HEK293 (cell line): ENCODE measurements around the gene ILK.

Experiments used
- CTCF ChIA-PET: fragments of 350-600 bp; formaldehyde crosslinking; extraction: SDS; loops from one replicate; lab custom pipeline; 2021; ENCODE audit warnings: antibody characterized with exemption; lab: Yijun Ruan, JAX
- POLR2A ChIA-PET: fragments of 300-600 bp; formaldehyde crosslinking; extraction: SDS; loops from one replicate; lab custom pipeline; 2020; ENCODE audit warnings: antibody characterized with exemption, inconsistent platforms; lab: Yijun Ruan, JAX
- H3K27ac ChIP-seq: fragments of 200-500 bp; sonication (Bioruptor generic); 2 replicates; pipeline ENCODE4 v1.5.1; 2014; ENCODE audit warnings: low read depth, low read length, control low read depth, inconsistent platforms; ENCODE audit errors: extremely low read depth
- H3K36me3 ChIP-seq, 2 experiments: fragments of 200-500 bp in 1 of 2; sonication (Bioruptor generic) in 1 of 2; 1 replicate in 1 of 2; 2 replicates in 1 of 2; pipeline ENCODE4 v1.5.1; 2014 to 2017; ENCODE audit warnings: inconsistent platforms in 2 of 2, low read length in 2 of 2; ENCODE audit not compliant: control insufficient read depth in 2 of 2, insufficient read depth in 1 of 2
- H3K4me1 ChIP-seq: fragments of 200-500 bp; sonication (Bioruptor generic); 2 replicates; pipeline ENCODE4 v1.5.1; 2014; ENCODE audit warnings: mild to moderate bottlenecking, low read length, inconsistent platforms; ENCODE audit not compliant: control insufficient read depth, insufficient read depth
- H3K4me3 ChIP-seq: 2 replicates; pipeline ENCODE4 v1.5.1; 2011; ENCODE audit warnings: low read depth, mild to moderate bottlenecking, control low read depth, low read length, moderate library complexity
- H3K9me3 ChIP-seq: fragments of 200-500 bp; sonication (Bioruptor generic); 2 replicates; pipeline ENCODE4 v1.5.1; 2014; ENCODE audit warnings: low read depth, low read length, inconsistent platforms; ENCODE audit not compliant: control insufficient read depth, insufficient read depth
- KLF16 ChIP-seq: fragments of 450-650 bp; formaldehyde crosslinking; IDR thresholded peaks from 2 replicates; pipeline ENCODE4 v1.5.1; 2017; ENCODE audit warnings: missing biosample characterization, missing genetic modification characterization
- KLF8 ChIP-seq: fragments of 450-650 bp; formaldehyde crosslinking; IDR thresholded peaks from 2 replicates; pipeline ENCODE4 v1.5.1; 2016; ENCODE audit warnings: missing biosample characterization, missing genetic modification characterization
- MYNN ChIP-seq: fragments of 450-650 bp; formaldehyde crosslinking; IDR thresholded peaks from 2 replicates; pipeline ENCODE4 v1.5.1; 2016; ENCODE audit warnings: missing biosample characterization, missing genetic modification characterization, borderline replicate concordance
- RBAK ChIP-seq: fragments of 450-650 bp; formaldehyde crosslinking; IDR thresholded peaks from 2 replicates; pipeline ENCODE4 v1.5.1; 2016; ENCODE audit warnings: missing biosample characterization, missing genetic modification characterization
- TRIM28 ChIP-seq: IDR thresholded peaks from 2 replicates; pipeline ENCODE4 v1.6.1; 2011; ENCODE audit warnings: low read length, control low read depth, borderline replicate concordance
- ZBTB17 ChIP-seq: fragments of 450-650 bp; formaldehyde crosslinking; IDR thresholded peaks from 2 replicates; pipeline ENCODE4 v1.5.1; 2016; ENCODE audit warnings: missing biosample characterization, missing genetic modification characterization
- ZNF138 ChIP-seq: fragments of 450-650 bp; formaldehyde crosslinking; IDR thresholded peaks from 2 replicates; pipeline ENCODE4 v1.5.1; 2016; ENCODE audit warnings: missing biosample characterization, missing genetic modification characterization, borderline replicate concordance
- ZNF16 ChIP-seq: fragments of 450-650 bp; formaldehyde crosslinking; IDR thresholded peaks from 2 replicates; pipeline ENCODE4 v1.5.1; 2016; ENCODE audit warnings: low read depth, missing biosample characterization, missing genetic modification characterization
- ZNF169 ChIP-seq: fragments of 450-650 bp; formaldehyde crosslinking; IDR thresholded peaks from 2 replicates; pipeline ENCODE4 v1.5.1; 2016; ENCODE audit warnings: missing biosample characterization, missing genetic modification characterization
- ZNF221 ChIP-seq: fragments of 450-650 bp; formaldehyde crosslinking; IDR thresholded peaks from 2 replicates; pipeline ENCODE4 v1.5.1; 2017; ENCODE audit warnings: missing biosample characterization, missing genetic modification characterization, borderline replicate concordance
- ZNF23 ChIP-seq: fragments of 450-650 bp; formaldehyde crosslinking; IDR thresholded peaks from 2 replicates; pipeline ENCODE4 v1.5.1; 2016; ENCODE audit warnings: missing biosample characterization, missing genetic modification characterization, borderline replicate concordance
- ZNF302 ChIP-seq: fragments of 450-650 bp; formaldehyde crosslinking; IDR thresholded peaks from 2 replicates; pipeline ENCODE4 v1.5.1; 2016; ENCODE audit warnings: missing biosample characterization, missing genetic modification characterization, low read depth
- ZNF350 ChIP-seq: fragments of 450-650 bp; formaldehyde crosslinking; IDR thresholded peaks from 2 replicates; pipeline ENCODE4 v1.5.0; 2017; ENCODE audit warnings: missing biosample characterization, mild to moderate bottlenecking, missing genetic modification characterization
- ZNF514 ChIP-seq: fragments of 450-650 bp; formaldehyde crosslinking; IDR thresholded peaks from 2 replicates; pipeline ENCODE4 v1.5.1; 2016; ENCODE audit warnings: missing biosample characterization, missing genetic modification characterization
- ZNF521 ChIP-seq: fragments of 450-650 bp; formaldehyde crosslinking; IDR thresholded peaks from 2 replicates; pipeline ENCODE4 v1.5.1; 2017; ENCODE audit warnings: missing biosample characterization, mild to moderate bottlenecking, missing genetic modification characterization
- ZNF558 ChIP-seq: fragments of 450-650 bp; formaldehyde crosslinking; IDR thresholded peaks from 2 replicates; pipeline ENCODE4 v1.5.1; 2016; ENCODE audit warnings: missing biosample characterization, missing genetic modification characterization
- ZNF654 ChIP-seq: fragments of 450-650 bp; formaldehyde crosslinking; IDR thresholded peaks from 2 replicates; pipeline ENCODE4 v1.5.1; 2016; ENCODE audit warnings: low read depth, missing biosample characterization, missing genetic modification characterization
- ZNF658 ChIP-seq: fragments of 450-650 bp; formaldehyde crosslinking; IDR thresholded peaks from 2 replicates; pipeline ENCODE4; 2016; ENCODE audit warnings: missing biosample characterization, missing genetic modification characterization
- ZNF707 ChIP-seq: fragments of 450-650 bp; formaldehyde crosslinking; IDR thresholded peaks from 2 replicates; pipeline ENCODE4 v1.5.1; 2016; ENCODE audit warnings: missing biosample characterization, missing genetic modification characterization
- ZNF776 ChIP-seq: fragments of 450-650 bp; formaldehyde crosslinking; IDR thresholded peaks from 2 replicates; pipeline ENCODE4 v1.5.0; 2017; ENCODE audit warnings: missing biosample characterization, missing genetic modification characterization, borderline replicate concordance
- ZNF785 ChIP-seq: fragments of 450-650 bp; formaldehyde crosslinking; IDR thresholded peaks from 2 replicates; pipeline ENCODE4 v1.5.1; 2016; ENCODE audit warnings: missing biosample characterization, missing genetic modification characterization
- TF ChIP-seq, protein P1 (sequence below): fragments of 450-650 bp; formaldehyde crosslinking; IDR thresholded peaks from 2 replicates; pipeline ENCODE4 v1.5.1; 2016; ENCODE audit warnings: missing biosample characterization, missing genetic modification characterization, borderline replicate concordance
- TF ChIP-seq, protein P2 (sequence below): fragments of 450-650 bp; formaldehyde crosslinking; IDR thresholded peaks from 2 replicates; pipeline ENCODE4 v1.5.1; 2017; ENCODE audit warnings: missing biosample characterization, missing genetic modification characterization
- TF ChIP-seq, protein P3 (sequence below): fragments of 450-650 bp; formaldehyde crosslinking; IDR thresholded peaks from 2 replicates; pipeline ENCODE4 v1.5.0; 2017; ENCODE audit warnings: missing biosample characterization, missing genetic modification characterization, borderline replicate concordance

The ILK gene

DNA sequence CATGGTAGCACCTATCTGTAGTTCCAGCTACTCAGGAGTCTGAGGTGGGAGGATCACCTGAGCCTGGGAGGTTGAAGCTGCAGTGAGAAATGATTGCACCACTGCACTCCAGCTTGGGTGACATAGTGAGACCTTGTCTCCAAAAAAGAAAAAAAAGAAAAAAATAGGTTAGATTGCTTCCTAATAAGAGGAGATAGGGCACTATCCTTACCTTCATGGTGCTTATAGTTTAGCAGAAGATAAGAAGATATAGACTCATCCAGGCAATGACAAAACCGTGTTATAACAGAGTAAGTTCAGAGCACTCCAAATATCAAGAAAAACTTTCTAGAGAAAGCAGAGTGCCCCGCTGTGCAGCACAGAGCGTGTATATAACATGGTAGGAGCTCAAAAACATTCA, 42.3 kb upstream of the ILK start:
- POLR2A ChIA-PET, result no interaction called here
- TF ChIP-seq KLF16 (tag by site-specific recombination) (no peak), ZNF776 (tag by site-specific recombination) (no peak), ZNF302 (tag by site-specific recombination) (no peak), MYNN (tag by site-specific recombination) (no peak), ZNF654 (tag by site-specific recombination) (no peak), ZNF558 (tag by site-specific recombination) (no peak), ZNF23 (tag by site-specific recombination) (no peak), TRIM28 (no peak), ZNF138 (no peak), ZNF521 (tag by site-specific recombination) (no peak), ZNF221 (tag by site-specific recombination) (no peak)
- no peaks in the 10 kb centered on the region for H3K9me3 ChIP-seq
- peaks cover 0 to 10% of the 10 kb centered on the region in 2 experiments; a peak in 1 of 3 replicates for H3K36me3 ChIP-seq
- H3K27ac ChIP-seq, result no peak overlapping the region
- no peaks in the 10 kb centered on the region for H3K4me1 ChIP-seq
- CTCF ChIA-PET, result interaction anchor here (0.5 to 0.6 kb wide), 2 partner anchors 46 to 178 kb away, joined by 3 to 4 read pairs; no protein-coding TSS in a partner anchor
- no peak overlapping the region for H3K4me3 ChIP-seq

DNA sequence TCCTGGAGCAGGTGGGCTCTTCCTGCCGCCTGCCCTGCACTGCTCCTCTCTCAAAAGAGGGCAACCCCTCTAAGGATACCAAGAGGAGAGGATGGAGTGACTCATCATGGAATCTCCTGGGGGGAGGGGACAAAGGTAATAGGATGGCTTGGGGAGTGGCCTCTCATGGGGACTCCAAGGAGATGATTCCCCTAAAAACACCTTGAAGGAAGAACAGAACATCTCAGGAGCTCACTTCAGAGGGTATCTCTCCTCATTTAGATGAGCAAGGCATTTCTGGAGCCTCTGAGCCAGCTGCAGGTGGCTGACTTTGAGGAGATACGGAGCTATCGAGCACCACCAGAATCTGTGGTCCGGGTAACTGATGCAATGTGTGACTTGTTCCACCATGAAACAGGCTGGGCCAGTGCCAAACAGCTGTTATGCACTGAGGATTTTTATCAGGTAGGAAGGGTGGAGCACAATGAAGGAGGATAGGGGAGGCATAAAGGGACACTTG, 40.4 kb upstream of the ILK start:
- TF ChIP-seq ZNF707 (no peak), RBAK (tag by site-specific recombination) (no peak), ZNF514 (tag by site-specific recombination) (no peak)
- ChIA-PET POLR2A (no interaction called here), CTCF (interaction anchor here (1.2 to 1.7 kb wide), 2 partner anchors 32 to 184 kb away, joined by 4 to 6 read pairs; no protein-coding TSS in a partner anchor)
- Histone ChIP-seq H3K27ac (no peak overlapping the region), H3K4me1 (no peaks in the 10 kb centered on the region), H3K4me3 (no peak overlapping the region), H3K36me3 (peaks cover 0 to 7% of the 10 kb centered on the region in 2 experiments; a peak in 1 of 3 replicates), H3K9me3 (no peaks in the 10 kb centered on the region)

DNA sequence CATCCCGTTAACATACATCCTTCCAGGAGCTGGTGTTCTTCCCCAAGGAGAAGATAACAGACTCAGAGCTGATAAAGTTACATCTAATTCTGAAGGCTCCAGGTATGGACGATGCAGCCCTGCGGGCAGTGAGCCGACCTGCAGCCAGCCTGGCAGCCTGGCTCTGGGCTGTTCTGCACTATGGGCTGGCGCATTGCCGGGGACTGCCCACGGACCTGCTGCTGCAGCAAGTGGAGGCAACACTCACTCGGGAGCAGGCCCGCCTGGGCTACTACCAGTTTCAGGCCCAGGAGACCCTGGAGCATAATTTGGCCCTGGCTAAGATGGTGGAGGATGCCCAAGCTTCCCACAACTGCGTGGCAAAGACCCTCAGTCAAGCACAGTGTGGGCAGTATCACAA, 39.9 kb upstream of the ILK start:
- H3K36me3 ChIP-seq, result peaks cover 0 to 4% of the 10 kb centered on the region in 2 experiments; a peak in 1 of 3 replicates
- H3K9me3 ChIP-seq, result no peaks in the 10 kb centered on the region
- H3K4me1 ChIP-seq, result no peaks in the 10 kb centered on the region
- ChIA-PET POLR2A (no interaction called here), CTCF (interaction anchor here (0.7 to 1.7 kb wide), 2 partner anchors 33 to 191 kb away, joined by 3 to 6 read pairs; no protein-coding TSS in a partner anchor)
- no peak overlapping the region for H3K27ac ChIP-seq
- no peak overlapping the region for H3K4me3 ChIP-seq
- TF ChIP-seq ZNF521 (tag by site-specific recombination), result no peak
- TF ChIP-seq KLF8 (tag by site-specific recombination), result no peak
- TF ChIP-seq ZNF658 (tag by site-specific recombination), result no peak
- TF ChIP-seq, protein P1, sequence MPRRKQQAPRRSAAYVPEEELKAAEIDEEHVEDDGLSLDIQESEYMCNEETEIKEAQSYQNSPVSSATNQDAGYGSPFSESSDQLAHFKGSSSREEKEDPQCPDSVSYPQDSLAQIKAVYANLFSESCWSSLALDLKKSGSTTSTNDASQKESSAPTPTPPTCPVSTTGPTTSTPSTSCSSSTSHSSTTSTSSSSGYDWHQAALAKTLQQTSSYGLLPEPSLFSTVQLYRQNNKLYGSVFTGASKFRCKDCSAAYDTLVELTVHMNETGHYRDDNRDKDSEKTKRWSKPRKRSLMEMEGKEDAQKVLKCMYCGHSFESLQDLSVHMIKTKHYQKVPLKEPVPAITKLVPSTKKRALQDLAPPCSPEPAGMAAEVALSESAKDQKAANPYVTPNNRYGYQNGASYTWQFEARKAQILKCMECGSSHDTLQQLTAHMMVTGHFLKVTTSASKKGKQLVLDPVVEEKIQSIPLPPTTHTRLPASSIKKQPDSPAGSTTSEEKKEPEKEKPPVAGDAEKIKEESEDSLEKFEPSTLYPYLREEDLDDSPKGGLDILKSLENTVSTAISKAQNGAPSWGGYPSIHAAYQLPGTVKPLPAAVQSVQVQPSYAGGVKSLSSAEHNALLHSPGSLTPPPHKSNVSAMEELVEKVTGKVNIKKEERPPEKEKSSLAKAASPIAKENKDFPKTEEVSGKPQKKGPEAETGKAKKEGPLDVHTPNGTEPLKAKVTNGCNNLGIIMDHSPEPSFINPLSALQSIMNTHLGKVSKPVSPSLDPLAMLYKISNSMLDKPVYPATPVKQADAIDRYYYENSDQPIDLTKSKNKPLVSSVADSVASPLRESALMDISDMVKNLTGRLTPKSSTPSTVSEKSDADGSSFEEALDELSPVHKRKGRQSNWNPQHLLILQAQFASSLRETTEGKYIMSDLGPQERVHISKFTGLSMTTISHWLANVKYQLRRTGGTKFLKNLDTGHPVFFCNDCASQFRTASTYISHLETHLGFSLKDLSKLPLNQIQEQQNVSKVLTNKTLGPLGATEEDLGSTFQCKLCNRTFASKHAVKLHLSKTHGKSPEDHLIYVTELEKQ (tag by site-specific recombination), result no peak
- no peak for TF ChIP-seq ZNF16
- TF ChIP-seq, protein P2, sequence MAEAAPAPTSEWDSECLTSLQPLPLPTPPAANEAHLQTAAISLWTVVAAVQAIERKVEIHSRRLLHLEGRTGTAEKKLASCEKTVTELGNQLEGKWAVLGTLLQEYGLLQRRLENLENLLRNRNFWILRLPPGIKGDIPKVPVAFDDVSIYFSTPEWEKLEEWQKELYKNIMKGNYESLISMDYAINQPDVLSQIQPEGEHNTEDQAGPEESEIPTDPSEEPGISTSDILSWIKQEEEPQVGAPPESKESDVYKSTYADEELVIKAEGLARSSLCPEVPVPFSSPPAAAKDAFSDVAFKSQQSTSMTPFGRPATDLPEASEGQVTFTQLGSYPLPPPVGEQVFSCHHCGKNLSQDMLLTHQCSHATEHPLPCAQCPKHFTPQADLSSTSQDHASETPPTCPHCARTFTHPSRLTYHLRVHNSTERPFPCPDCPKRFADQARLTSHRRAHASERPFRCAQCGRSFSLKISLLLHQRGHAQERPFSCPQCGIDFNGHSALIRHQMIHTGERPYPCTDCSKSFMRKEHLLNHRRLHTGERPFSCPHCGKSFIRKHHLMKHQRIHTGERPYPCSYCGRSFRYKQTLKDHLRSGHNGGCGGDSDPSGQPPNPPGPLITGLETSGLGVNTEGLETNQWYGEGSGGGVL (tag by site-specific recombination), result no peak
- TF ChIP-seq, protein P3, sequence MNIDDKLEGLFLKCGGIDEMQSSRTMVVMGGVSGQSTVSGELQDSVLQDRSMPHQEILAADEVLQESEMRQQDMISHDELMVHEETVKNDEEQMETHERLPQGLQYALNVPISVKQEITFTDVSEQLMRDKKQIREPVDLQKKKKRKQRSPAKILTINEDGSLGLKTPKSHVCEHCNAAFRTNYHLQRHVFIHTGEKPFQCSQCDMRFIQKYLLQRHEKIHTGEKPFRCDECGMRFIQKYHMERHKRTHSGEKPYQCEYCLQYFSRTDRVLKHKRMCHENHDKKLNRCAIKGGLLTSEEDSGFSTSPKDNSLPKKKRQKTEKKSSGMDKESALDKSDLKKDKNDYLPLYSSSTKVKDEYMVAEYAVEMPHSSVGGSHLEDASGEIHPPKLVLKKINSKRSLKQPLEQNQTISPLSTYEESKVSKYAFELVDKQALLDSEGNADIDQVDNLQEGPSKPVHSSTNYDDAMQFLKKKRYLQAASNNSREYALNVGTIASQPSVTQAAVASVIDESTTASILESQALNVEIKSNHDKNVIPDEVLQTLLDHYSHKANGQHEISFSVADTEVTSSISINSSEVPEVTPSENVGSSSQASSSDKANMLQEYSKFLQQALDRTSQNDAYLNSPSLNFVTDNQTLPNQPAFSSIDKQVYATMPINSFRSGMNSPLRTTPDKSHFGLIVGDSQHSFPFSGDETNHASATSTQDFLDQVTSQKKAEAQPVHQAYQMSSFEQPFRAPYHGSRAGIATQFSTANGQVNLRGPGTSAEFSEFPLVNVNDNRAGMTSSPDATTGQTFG (tag by site-specific recombination), result no peak
- no peak for TF ChIP-seq RBAK (tag by site-specific recombination)
- TF ChIP-seq ZNF169 (tag by site-specific recombination), result no peak
- no peak for TF ChIP-seq ZBTB17 (tag by site-specific recombination)
- TF ChIP-seq ZNF350 (tag by site-specific recombination), result no peak
- TF ChIP-seq ZNF785 (tag by site-specific recombination), result no peak
